HepG2 (cell line): ENCODE results near the gene CENATAC. TPM values are rescaled to one million over a fixed set of nuclear protein-coding genes. Genes with fewer than 3 reads are reported as not detected.

Source experiments
- CHCHD3 ChIP-seq: sonication (generic); formaldehyde crosslinking; IDR thresholded peaks from 2 replicates; pipeline ENCODE4 v1.8.0; 2022; ENCODE audit warnings: mild to moderate bottlenecking, missing genetic modification reagents, moderate library complexity
- EZH2 ChIP-seq: conservative IDR thresholded peaks from 2 replicates; pipeline ENCODE4 v1.6.1; 2012; ENCODE audit warnings: mild to moderate bottlenecking, low read depth, low read length, moderate library complexity
- KAT7 ChIP-seq: IDR thresholded peaks from 2 replicates; pipeline ENCODE4 v1.6.1; 2018; ENCODE audit warnings: borderline replicate concordance, missing compliant biosample characterization
- KLF6 ChIP-seq: IDR thresholded peaks from 2 replicates; pipeline ENCODE4 v1.8.0; 2016; ENCODE audit warnings: missing biosample characterization, missing genetic modification reagents
- LCORL ChIP-seq, 2 experiments: fragments of 450-650 bp in 1 of 2; sonication (generic) in 1 of 2; formaldehyde crosslinking in 1 of 2; IDR thresholded peaks; 2 replicates each; pipeline versions ENCODE4 v1.5.0 to v1.6.1; 2017 to 2020; ENCODE audit warnings: antibody characterized with exemption in 1 of 2, missing genetic modification reagents in 1 of 2
- MZF1 ChIP-seq: sonication (generic); formaldehyde crosslinking; IDR thresholded peaks from 2 replicates; pipeline ENCODE4 v1.8.1; 2023; ENCODE audit warnings: mild to moderate bottlenecking, missing genetic modification reagents, borderline replicate concordance
- NCOA2 ChIP-seq: sonication (generic); formaldehyde crosslinking; IDR thresholded peaks from 2 replicates; pipeline ENCODE4 v1.8.0; 2022; ENCODE audit warnings: inconsistent platforms
- NFIB ChIP-seq: sonication (generic); formaldehyde crosslinking; IDR thresholded peaks from 2 replicates; pipeline ENCODE4 v1.9.0; 2021; ENCODE audit warnings: missing genetic modification reagents, mild to moderate bottlenecking, borderline replicate concordance
- RFXAP ChIP-seq: sonication (generic); formaldehyde crosslinking; IDR thresholded peaks from 2 replicates; pipeline ENCODE4 v1.4.0; 2020; ENCODE audit warnings: missing genetic modification reagents, borderline replicate concordance
- SOX5 ChIP-seq: IDR thresholded peaks from 2 replicates; pipeline ENCODE4 v1.6.1; 2016; ENCODE audit warnings: borderline replicate concordance
- SUZ12 ChIP-seq: fragments of 150-350 bp; IDR thresholded peaks from 2 replicates; pipeline ENCODE4 v1.6.1; 2014; ENCODE audit warnings: low read depth, low read length
- TCF12 ChIP-seq, 2 experiments: fragments of 450-650 bp in 1 of 2; sonication (generic) in 1 of 2; formaldehyde crosslinking in 1 of 2; IDR thresholded peaks; 2 replicates each; pipeline versions ENCODE4 v1.6.1 to v1.8.0; 2017 to 2022; ENCODE audit warnings: antibody characterized with exemption in 1 of 2, mild to moderate bottlenecking in 1 of 2, missing genetic modification reagents in 1 of 2, moderate library complexity in 1 of 2
- XBP1 ChIP-seq: sonication (generic); formaldehyde crosslinking; IDR thresholded peaks from 2 replicates; pipeline ENCODE4 v1.5.0; 2020; ENCODE audit warnings: missing genetic modification reagents
- ZBTB25 ChIP-seq: IDR thresholded peaks from 2 replicates; pipeline ENCODE4 v1.6.1; 2018; ENCODE audit warnings: missing genetic modification reagents
- ZFP37 ChIP-seq: sonication (generic); formaldehyde crosslinking; IDR thresholded peaks from 2 replicates; pipeline ENCODE4 v1.4.0; 2020; ENCODE audit warnings: missing genetic modification reagents, borderline replicate concordance
- ZNF207 ChIP-seq: fragments of 450-650 bp; IDR thresholded peaks from 2 replicates; pipeline ENCODE4 v1.6.1; 2016; ENCODE audit warnings: antibody characterized with exemption, borderline replicate concordance
- ZNF337 ChIP-seq: sonication (generic); formaldehyde crosslinking; IDR thresholded peaks from 2 replicates; pipeline ENCODE4 v1.5.1; 2020; ENCODE audit warnings: missing genetic modification reagents, low read depth, mild to moderate bottlenecking, borderline replicate concordance
- ZNF615 ChIP-seq: sonication (generic); formaldehyde crosslinking; IDR thresholded peaks from 2 replicates; pipeline ENCODE4 v1.5.0; 2020; ENCODE audit warnings: mild to moderate bottlenecking, missing genetic modification reagents, borderline replicate concordance
- ZNF704 ChIP-seq: sonication (generic); formaldehyde crosslinking; IDR thresholded peaks from 2 replicates; pipeline ENCODE4 v1.8.1; 2023; ENCODE audit warnings: mild to moderate bottlenecking, inconsistent platforms, moderate library complexity, missing genetic modification reagents, borderline replicate concordance
- polyA plus RNA-seq, 8 experiments: library from polyadenylated mRNA; depleted of rRNA in 3 of 8; stranded (reverse) in 7 of 8; unstranded in 1 of 8; fragments of >200 nt; fragmentation: Illumina TruSeq in 4 of 8; extraction: Trizol in 4 of 8; gene quantifications; 2 replicates each; pipeline versions ENCODE4 v1.2.1 to v1.2.3, GENCODE V29; 2011 to 2016; ENCODE audit warnings: low read depth in 4 of 8, missing spikeins in 1 of 8, mixed read lengths in 1 of 8; ENCODE audit not compliant: insufficient read depth in 1 of 8
- total RNA-seq, 5 experiments: library from RNA; depleted of rRNA; stranded (reverse); fragments of >200 nt; fragmentation: Illumina TruSeq; extraction: Trizol; gene quantifications; 2 replicates each; pipeline ENCODE4 v1.2.3, GENCODE V29; 2016; ENCODE audit warnings: low read depth in 1 of 5
- TF ChIP-seq, protein P1 (sequence below): sonication (generic); formaldehyde crosslinking; IDR thresholded peaks from 2 replicates; pipeline ENCODE4 v1.5.1; 2020; ENCODE audit warnings: missing genetic modification reagents, mild to moderate bottlenecking, borderline replicate concordance
- TF ChIP-seq, protein P2 (sequence below): IDR thresholded peaks from 2 replicates; pipeline ENCODE4 v1.6.1; 2016

The CENATAC gene
- total and polyA plus RNA-seq, 2 of the 13 experiments (the other 11 are each of a cell fraction or from before 2014, with no cell fraction given) = 21.7 to 25.0 TPM

- TF ChIP-seq, protein P1, sequence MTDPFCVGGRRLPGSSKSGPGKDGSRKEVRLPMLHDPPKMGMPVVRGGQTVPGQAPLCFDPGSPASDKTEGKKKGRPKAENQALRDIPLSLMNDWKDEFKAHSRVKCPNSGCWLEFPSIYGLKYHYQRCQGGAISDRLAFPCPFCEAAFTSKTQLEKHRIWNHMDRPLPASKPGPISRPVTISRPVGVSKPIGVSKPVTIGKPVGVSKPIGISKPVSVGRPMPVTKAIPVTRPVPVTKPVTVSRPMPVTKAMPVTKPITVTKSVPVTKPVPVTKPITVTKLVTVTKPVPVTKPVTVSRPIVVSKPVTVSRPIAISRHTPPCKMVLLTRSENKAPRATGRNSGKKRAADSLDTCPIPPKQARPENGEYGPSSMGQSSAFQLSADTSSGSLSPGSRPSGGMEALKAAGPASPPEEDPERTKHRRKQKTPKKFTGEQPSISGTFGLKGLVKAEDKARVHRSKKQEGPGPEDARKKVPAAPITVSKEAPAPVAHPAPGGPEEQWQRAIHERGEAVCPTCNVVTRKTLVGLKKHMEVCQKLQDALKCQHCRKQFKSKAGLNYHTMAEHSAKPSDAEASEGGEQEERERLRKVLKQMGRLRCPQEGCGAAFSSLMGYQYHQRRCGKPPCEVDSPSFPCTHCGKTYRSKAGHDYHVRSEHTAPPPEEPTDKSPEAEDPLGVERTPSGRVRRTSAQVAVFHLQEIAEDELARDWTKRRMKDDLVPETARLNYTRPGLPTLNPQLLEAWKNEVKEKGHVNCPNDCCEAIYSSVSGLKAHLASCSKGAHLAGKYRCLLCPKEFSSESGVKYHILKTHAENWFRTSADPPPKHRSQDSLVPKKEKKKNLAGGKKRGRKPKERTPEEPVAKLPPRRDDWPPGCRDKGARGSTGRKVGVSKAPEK (CRISPR knock-in tag) = no peak
- no peak for TF ChIP-seq ZNF704 (CRISPR knock-in tag)
- no peak for TF ChIP-seq ZBTB25 (CRISPR knock-in tag)
- TF ChIP-seq KAT7 (CRISPR knock-in tag) = no peak
- no peak for TF ChIP-seq ZNF207
- no peak for TF ChIP-seq LCORL (IDR thresholded peaks at IDR 0.05)
- no peak for TF ChIP-seq LCORL (CRISPR knock-in tag; IDR thresholded peaks at IDR 0.05)
- TF ChIP-seq TCF12 (IDR thresholded peaks at IDR 0.05) = no peak
- TF ChIP-seq TCF12 (CRISPR knock-in tag; IDR thresholded peaks at IDR 0.05) = no peak
- TF ChIP-seq KLF6 (CRISPR knock-in tag) = no peak
- TF ChIP-seq SUZ12 = no peak
- no peak for TF ChIP-seq RFXAP (CRISPR knock-in tag)
- no peak for TF ChIP-seq NFIB (CRISPR knock-in tag)
- TF ChIP-seq, protein P2, sequence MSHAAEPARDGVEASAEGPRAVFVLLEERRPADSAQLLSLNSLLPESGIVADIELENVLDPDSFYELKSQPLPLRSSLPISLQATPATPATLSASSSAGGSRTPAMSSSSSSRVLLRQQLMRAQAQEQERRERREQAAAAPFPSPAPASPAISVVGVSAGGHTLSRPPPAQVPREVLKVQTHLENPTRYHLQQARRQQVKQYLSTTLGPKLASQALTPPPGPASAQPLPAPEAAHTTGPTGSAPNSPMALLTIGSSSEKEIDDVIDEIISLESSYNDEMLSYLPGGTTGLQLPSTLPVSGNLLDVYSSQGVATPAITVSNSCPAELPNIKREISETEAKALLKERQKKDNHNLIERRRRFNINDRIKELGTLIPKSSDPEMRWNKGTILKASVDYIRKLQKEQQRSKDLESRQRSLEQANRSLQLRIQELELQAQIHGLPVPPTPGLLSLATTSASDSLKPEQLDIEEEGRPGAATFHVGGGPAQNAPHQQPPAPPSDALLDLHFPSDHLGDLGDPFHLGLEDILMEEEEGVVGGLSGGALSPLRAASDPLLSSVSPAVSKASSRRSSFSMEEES (CRISPR knock-in tag) = no peak
- TF ChIP-seq CHCHD3 (CRISPR knock-in tag) = no peak
- TF ChIP-seq ZFP37 (CRISPR knock-in tag) = no peak
- TF ChIP-seq XBP1 (CRISPR knock-in tag) = no peak
- no peak for TF ChIP-seq ZNF615 (CRISPR knock-in tag)
- no peak for TF ChIP-seq SOX5 (CRISPR knock-in tag)
- no peak for TF ChIP-seq MZF1 (CRISPR knock-in tag)
- peak; percentile 42; the same call in 1 of the 2 replicates for TF ChIP-seq NCOA2 (CRISPR knock-in tag)
- TF ChIP-seq ZNF337 (CRISPR knock-in tag) = no peak
- TF ChIP-seq EZH2 = no peak
Observed at GRCh38 chr11:119026970-119027369, 29.0 kb downstream of the CENATAC start (continued).
